Activated naive CD4-positive, alpha-beta T cell treated with anti-CD3 and anti-CD28 coated beads, Interleukin-2, amount 10 ng/mL, durations not matched to agents 7 days and 5 days (primary cell): ENCODE measurements around the gene IGSF6.

ENCODE experiments used
- CTCF ChIA-PET: fragments of 350-600 bp; sonication (Branson Sonifier 250); formaldehyde crosslinking; loops from one replicate; lab custom pipeline; 2021; ENCODE audit warnings: antibody characterized with exemption; lab: Charles Lee
- DNase-seq: peaks from one replicate; pipeline ENCODE4 v3.0.0-alpha.2; 2020
- H3K27ac Mint-ChIP-seq: one replicate; pipeline ENCODE4 v1.8.0; 2021; ENCODE audit warnings: mild to moderate bottlenecking, moderate library complexity, mixed read lengths
- H3K27me3 Mint-ChIP-seq: one replicate; pipeline ENCODE4 v1.8.0; 2021; ENCODE audit warnings: mild to moderate bottlenecking, mixed read lengths
- H3K36me3 Mint-ChIP-seq: one replicate; pipeline ENCODE4 v1.8.0; 2021; ENCODE audit warnings: mixed read lengths
- H3K4me1 Mint-ChIP-seq: one replicate; pipeline ENCODE4 v1.8.0; 2021; ENCODE audit warnings: mixed read lengths
- H3K4me3 Mint-ChIP-seq: one replicate; pipeline ENCODE4 v1.8.0; 2021; ENCODE audit warnings: mild to moderate bottlenecking, moderate library complexity, mixed read lengths
- H3K9me3 Mint-ChIP-seq: one replicate; pipeline ENCODE4 v1.8.0; 2021; ENCODE audit warnings: mixed read lengths

The IGSF6 gene

DNA sequence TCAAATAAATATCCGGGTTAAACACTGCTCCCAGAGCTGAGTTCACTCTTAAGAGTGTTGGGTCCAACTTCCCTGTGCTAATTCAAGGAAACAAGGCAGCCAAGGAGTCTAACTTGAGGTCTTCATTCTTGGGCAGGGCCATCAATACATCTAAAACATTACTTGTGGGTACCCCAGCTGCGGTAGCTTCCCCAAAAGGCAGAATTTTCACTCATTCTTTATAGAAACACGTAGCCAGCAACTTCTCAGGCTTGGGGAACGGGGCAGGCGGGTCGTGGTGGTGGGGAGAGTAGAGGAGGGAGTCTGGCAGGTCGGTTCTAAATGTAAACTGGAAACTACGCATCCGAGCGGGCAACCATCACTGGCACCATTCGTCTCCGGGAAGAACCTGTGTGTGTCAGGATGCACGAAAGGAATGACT is 53.7 kb downstream of the IGSF6 start:
- no peaks in the 10 kb centered on the region for H3K27me3 Mint-ChIP-seq
- peaks cover 57% of the 10 kb centered on the region for H3K4me1 Mint-ChIP-seq

GRCh38 chr16:21598206-21598605 is 54.2 kb downstream of the IGSF6 start:
- DNase-seq, result no peak
- H3K27me3 Mint-ChIP-seq, result peaks cover under 1% of the 10 kb centered on the region
- peaks cover 54% of the 10 kb centered on the region for H3K4me1 Mint-ChIP-seq
- no peaks in the 10 kb centered on the region for H3K9me3 Mint-ChIP-seq
- CTCF ChIA-PET, result interaction anchor here (1.0 to 1.1 kb wide), 2 partner anchors 14 to 59 kb away, joined by 3 read pairs; no protein-coding TSS in a partner anchor
- peak overlapping the region; percentile 92 for H3K27ac Mint-ChIP-seq
- H3K4me3 Mint-ChIP-seq, result peak overlapping the region; percentile 92
- H3K36me3 Mint-ChIP-seq, result peaks cover 9% of the 10 kb centered on the region

More for the DNA sequence above, 53.7 kb downstream of the IGSF6 start:
- Mint-ChIP-seq H3K9me3 (no peaks in the 10 kb centered on the region), H3K4me3 (peak overlapping the region; percentile 92), H3K27ac (peak overlapping the region; percentile 92), H3K36me3 (peaks cover 9% of the 10 kb centered on the region)
- CTCF ChIA-PET, result interaction anchor here (1.0 to 1.1 kb wide), 2 partner anchors 14 to 58 kb away, joined by 3 read pairs; no protein-coding TSS in a partner anchor
- no peak for DNase-seq

GRCh38 chr16:21597561-21598030 is 54.8 kb downstream of the IGSF6 start:
- Mint-ChIP-seq H3K9me3 (no peaks in the 10 kb centered on the region), H3K4me3 (peak overlapping the region; percentile 62), H3K27ac (peak overlapping the region; percentile 92), H3K27me3 (peaks cover 4% of the 10 kb centered on the region), H3K4me1 (peaks cover 50% of the 10 kb centered on the region), H3K36me3 (peaks cover 9% of the 10 kb centered on the region)
- no peak for DNase-seq
- CTCF ChIA-PET, result interaction anchor here (0.8 to 1.8 kb wide), 4 partner anchors 11 to 59 kb away, joined by 3 to 6 read pairs (median 3); no protein-coding TSS in a partner anchor

DNA sequence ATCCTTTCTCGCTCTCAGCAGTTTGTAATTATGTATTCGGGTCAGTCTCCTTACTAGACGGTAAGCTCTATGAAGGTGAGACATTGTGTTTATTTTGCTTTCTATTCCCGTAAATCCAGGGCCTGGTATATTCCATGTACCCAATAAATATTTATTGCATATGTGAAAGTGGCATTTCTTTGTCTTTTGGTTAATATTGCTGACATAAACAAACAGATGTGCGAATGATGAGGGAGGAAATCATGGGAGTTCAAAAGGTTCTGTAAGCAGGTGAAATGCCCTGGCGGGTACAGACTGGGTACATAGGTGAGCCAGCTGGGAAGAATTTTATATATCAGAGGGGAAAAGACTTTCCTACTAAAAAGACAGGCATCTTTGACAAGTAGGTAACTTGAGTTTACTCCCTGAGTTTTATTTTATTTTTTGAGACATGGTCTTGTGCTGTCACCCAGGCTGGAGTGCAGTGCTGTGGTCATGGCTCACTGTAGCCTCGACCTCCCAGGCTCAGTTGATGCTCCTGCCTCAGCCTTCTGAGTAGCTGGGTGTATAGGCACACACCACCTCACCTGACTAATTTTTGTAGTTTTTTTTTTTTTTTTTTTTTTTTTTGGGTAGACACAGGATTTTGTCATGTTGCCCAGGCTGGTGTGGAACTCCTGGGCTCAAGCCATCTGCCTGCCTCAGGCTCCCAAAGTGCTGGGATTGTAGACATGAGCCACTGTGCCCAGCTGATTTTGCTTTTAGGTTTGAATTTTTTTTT is 58.7 kb downstream of the IGSF6 start:
- DNase-seq, result no peak
- Mint-ChIP-seq H3K4me1 (peaks cover 23% of the 10 kb centered on the region), H3K4me3 (no peak overlapping the region), H3K27ac (no peak overlapping the region), H3K36me3 (peaks cover 4% of the 10 kb centered on the region), H3K27me3 (peaks cover 14% of the 10 kb centered on the region), H3K9me3 (no peaks in the 10 kb centered on the region)
- CTCF ChIA-PET, result interaction anchor here (1.0 to 2.9 kb wide), 3 partner anchors 9 to 51 kb away, joined by 3 to 18 read pairs (median 3); no protein-coding TSS in a partner anchor

GRCh38 chr16:21592191-21592590 is 60.2 kb downstream of the IGSF6 start:
- Mint-ChIP-seq H3K27ac (no peak overlapping the region), H3K27me3 (peaks cover 18% of the 10 kb centered on the region), H3K4me3 (no peak overlapping the region), H3K36me3 (no peaks in the 10 kb centered on the region), H3K4me1 (peaks cover 8% of the 10 kb centered on the region), H3K9me3 (no peaks in the 10 kb centered on the region)
- no peak for DNase-seq
- CTCF ChIA-PET, result interaction anchor here (2.9 kb wide), 1 partner anchor 48 kb away, joined by 18 read pairs; no protein-coding TSS in a partner anchor

GRCh38 chr16:21590796-21591195 is 61.6 kb downstream of the IGSF6 start:
- Mint-ChIP-seq H3K9me3 (no peaks in the 10 kb centered on the region), H3K4me1 (peaks cover 1% of the 10 kb centered on the region), H3K36me3 (no peaks in the 10 kb centered on the region), H3K27ac (no peak overlapping the region), H3K4me3 (no peak overlapping the region), H3K27me3 (peaks cover 18% of the 10 kb centered on the region)
- no peak for DNase-seq
- CTCF ChIA-PET, result interaction anchor here (1.6 to 2.0 kb wide), 2 partner anchors 48 to 50 kb away, joined by 4 to 5 read pairs; no protein-coding TSS in a partner anchor

DNA sequence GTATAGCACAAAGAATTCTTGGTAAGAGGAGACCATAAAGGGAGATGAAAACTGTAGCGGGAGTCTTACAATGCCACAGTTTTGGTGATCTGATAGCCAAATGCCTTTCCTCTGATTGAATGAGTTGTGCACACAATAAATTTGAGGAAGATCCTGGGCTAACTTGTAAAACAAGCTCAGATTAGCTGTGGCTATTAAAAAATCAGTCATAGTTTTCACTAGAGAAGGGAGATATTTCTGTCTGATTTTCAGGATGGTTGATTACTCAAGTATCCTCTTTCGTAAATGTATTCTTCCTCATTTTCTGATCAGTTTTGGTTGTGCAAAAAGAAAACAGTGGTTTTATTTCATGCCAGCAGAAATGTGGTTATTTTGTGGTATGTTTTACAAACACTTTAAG is 62.1 kb downstream of the IGSF6 start:
- Mint-ChIP-seq H3K36me3 (no peaks in the 10 kb centered on the region), H3K4me3 (no peak overlapping the region), H3K9me3 (no peaks in the 10 kb centered on the region), H3K27me3 (peaks cover 18% of the 10 kb centered on the region), H3K4me1 (no peaks in the 10 kb centered on the region), H3K27ac (no peak overlapping the region)
- CTCF ChIA-PET, result interaction anchor here (1.0 to 2.0 kb wide), 4 partner anchors 49 to 118 kb away, joined by 4 to 6 read pairs (median 5); no protein-coding TSS in a partner anchor
- no peak for DNase-seq

GRCh38 chr16:21589551-21589950 is 62.9 kb downstream of the IGSF6 start:
- DNase-seq, result no peak
- CTCF ChIA-PET, result interaction anchor here (1.0 to 2.0 kb wide), 4 partner anchors 49 to 119 kb away, joined by 4 to 6 read pairs (median 5); no protein-coding TSS in a partner anchor
- Mint-ChIP-seq H3K27ac (no peak overlapping the region), H3K9me3 (no peaks in the 10 kb centered on the region), H3K4me3 (no peak overlapping the region), H3K36me3 (no peaks in the 10 kb centered on the region), H3K27me3 (peaks cover 18% of the 10 kb centered on the region), H3K4me1 (no peaks in the 10 kb centered on the region)
